HG02884 (cell line): Measurements from ENCODE around the gene MYL10.
"Not testable (repeated sequence)": the region's sequence is repeated elsewhere in the genome, so short reads cannot be mapped to it uniquely, and the experiment has no call there.

Experiments used
- ATAC-seq: cut with Tn5 transposase; IDR thresholded peaks from one replicate; pipeline ENCODE4 v1.9.1; 2021; ENCODE audit warnings: mild to moderate bottlenecking, moderate library complexity; ENCODE audit not compliant: unreplicated experiment

MYL10 gene

GRCh38 chr7:101657171-101657570, 28.1 kb upstream of the MYL10 start:
- no peak for ATAC-seq

DNA sequence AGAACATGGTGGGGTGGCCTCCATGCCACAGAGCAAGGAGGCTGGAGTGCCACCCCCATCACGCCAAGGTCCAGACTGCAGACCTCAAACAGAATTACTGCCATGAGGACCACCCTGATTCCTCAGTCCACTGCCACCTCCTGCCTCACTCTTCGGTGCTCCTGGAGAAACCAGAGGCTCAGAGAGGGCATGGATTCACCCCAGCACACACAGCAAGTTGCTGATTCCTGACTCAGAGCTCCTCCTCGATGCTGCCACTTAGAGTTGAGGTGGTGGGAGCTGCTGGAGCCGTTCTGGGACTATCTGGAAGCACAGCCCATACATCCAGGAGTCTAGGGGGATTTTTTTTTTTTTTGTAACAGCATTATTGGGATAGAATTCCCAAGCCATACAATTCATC, 22.0 kb upstream of the MYL10 start:
- ATAC-seq: no peak

DNA sequence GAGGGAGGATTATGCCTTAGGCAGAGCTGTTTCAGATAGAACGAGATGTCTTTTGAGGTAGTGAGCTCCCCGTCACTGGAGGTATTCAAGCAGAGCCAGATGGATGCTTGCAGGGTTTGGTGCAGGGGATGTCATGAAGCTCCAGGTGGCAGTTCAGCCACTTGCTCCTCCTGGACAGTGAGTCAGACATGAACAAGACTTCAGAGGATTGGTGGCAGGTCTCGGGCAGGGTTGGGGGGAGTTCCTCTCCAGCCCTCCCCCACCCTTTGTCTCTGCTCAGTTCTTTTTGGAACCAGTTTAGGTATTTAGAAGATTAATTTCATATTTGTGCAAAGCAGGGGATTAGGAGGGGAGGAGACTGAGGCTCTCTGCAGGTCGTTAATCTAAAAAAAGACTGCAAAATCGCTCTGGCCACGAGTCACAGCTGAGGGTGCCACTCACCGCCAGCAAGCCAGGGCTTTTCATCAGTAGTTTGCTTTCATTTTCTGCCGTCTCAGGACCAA, 21.5 kb upstream of the MYL10 start:
- no peak for ATAC-seq

DNA sequence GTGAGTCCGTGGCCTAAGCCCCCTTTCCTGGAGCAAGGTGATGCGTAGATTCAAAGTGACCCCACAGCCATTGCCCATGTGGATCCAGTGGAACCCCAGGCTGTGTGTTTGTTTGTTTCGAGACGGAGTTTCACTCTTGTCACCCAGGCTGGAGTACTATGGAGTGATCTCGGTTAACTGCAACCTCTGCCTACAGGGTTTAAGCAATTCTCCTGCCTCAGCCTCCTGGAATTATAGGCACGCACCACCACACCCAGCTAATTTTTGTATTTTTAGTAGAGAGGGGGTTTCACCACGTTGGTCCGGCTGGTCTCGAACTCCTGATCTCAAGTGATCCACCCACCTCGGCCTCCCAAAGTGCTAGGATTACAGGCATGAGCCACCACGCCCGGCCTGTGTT, 18.8 kb upstream of the MYL10 start:
- not testable (repeated sequence) for ATAC-seq

DNA sequence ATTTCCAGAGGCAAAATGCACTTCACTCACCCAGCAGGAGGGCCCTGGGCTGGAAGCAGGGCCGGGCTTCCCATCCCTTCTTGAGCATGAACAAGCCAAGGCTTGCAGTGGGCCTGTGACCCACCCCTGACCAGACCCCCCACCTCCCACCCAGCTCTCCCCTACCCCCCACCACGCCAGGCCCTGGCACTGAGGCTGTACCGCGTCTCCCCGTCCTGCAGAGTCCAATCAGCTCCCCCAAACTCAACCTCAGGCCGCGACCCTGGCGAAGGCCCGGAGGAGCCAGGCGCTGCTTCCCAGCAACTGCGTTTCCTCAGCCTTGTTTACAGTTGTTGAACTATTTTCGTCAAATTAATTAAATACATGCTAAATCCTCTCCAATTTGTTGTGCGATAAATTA, 16.9 kb upstream of the MYL10 start:
- ATAC-seq: no peak

DNA sequence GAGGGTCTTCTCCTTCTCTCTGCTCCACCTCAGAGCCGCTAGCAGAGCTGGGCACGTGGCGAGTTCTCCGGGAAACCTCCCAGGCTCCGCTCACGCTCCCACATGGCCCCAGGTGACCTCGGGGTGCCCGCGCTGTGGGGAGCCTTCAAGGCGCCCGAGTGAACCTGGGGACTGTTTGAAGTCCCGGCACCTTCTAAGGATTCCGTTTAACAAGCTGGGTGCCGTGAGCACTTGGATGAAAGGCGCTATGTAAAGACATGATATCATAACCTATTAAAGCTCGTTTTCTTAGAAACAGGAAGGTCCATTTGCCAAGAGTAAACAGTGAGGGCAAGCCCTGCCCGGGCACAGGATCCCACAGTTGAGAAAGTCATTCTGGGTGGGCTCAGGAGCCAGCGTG, 15.8 kb upstream of the MYL10 start:
- ATAC-seq: no peak

DNA sequence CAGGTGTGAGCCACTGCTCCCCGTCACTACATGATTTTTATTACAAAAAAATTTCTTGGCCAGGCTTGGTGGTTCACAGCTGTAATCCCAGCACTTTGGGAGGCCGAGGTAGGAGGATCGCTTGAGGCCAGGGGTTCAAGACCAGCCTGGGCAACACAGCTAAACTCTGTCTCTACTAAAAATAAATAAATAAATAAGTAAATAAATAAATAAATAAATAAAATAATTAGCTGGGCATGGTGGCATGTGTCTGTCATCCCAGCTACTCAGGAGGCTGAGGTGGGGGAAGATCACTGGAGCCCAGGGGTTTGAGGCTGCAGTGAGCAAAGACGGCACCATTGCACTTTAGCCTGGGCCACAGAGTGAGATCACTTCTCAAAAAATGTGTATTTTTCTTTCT, 10.0 kb upstream of the MYL10 start:
- ATAC-seq: not testable (repeated sequence)

- ATAC-seq: no peak
Measured at GRCh38 chr7:101636822-101637623, 7.9 kb upstream of the MYL10 start.

- no peak for ATAC-seq
Measured at GRCh38 chr7:101635484-101635883, 6.4 kb upstream of the MYL10 start.

- ATAC-seq: no peak
Measured at GRCh38 chr7:101634196-101634717, 5.2 kb upstream of the MYL10 start.

- ATAC-seq: no peak
Measured at GRCh38 chr7:101633511-101633910, 4.4 kb upstream of the MYL10 start.

DNA sequence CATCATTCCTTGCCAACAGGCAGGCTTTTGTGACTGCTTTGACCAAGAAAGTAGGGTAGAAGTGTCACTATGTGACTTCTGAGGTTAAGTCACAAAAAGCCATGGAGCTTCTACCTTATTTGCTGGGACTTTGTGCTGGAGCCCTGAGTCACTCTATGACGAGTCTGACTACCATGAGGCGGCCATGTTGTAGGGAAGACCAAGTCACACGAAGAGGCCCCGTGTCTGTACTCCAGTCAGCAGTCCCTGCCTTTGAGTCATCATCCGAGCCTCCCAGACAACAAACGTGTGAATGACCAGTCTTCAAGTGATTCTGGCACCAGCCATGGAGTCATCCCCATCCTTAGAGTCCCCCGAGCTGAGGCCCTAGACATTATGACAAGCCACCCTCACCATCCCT, 3.5 kb upstream of the MYL10 start:
- ATAC-seq: no peak

DNA sequence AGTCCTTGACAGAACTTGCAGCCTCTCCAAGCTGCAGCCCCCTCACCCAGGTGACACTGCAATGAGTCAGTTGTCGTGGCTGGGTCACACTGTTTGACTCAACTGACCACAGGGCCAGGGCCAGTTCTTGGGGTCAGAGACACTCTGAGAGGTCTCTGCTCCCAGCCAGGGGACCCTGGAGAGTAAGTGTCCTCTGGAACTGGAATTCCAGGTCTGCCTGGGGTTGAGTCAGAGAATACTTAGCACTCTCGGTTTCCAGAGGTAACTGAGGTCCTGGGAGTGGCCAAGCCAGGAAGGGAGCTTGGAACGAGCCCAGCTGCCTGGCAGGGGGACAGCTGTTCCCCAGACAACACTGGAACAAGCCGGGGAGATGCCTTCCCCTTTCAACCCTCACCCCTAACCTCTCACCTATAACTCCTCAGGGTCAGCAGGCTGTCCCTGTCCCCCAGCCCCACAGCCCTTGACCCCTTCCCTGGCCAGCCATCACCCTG, 2.2 kb upstream of the MYL10 start:
- ATAC-seq: no peak

- ATAC-seq: no peak
Measured at GRCh38 chr7:101630591-101630990, 1.5 kb upstream of the MYL10 start.

DNA sequence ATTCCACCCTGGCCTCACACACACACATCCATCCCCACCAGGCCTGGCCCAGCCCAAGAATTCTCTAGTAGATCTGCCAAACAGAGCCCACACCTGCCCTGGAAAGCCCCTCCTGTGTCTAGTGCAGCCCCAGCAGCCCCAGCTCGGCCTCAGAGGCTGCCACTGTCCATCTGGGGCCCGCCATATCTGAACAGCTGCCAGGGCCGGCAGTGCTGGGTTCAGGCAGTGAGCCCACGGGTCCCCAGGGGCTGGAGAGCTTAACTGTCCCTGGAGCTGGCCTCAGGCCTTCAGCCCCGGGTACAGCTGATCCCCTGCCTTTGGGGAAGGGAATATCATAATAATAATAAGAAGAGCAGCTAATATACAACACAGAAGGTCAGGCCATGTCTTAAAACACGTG, 574 bp downstream of the MYL10 start:
- no peak for ATAC-seq

DNA sequence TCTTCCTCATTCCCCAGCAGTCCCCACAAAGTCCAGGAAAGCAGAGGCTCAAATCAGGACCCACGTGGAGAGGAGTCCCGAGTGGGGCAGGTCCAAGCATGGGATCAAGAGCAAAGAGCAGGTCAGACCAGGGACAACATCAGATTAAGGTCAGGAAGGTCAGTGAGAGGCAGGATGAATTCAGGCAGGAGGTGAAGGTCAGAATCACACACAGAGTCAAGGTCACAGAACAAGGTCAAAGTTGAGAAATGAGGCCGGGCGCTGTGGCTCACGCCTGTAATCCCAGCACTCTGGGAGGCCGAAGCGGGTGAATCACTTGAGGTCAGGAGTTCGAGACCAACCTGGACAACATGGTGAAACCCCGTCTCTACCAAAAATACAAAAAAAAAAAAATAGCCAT, 2.3 kb downstream of the MYL10 start:
- no peak for ATAC-seq

DNA sequence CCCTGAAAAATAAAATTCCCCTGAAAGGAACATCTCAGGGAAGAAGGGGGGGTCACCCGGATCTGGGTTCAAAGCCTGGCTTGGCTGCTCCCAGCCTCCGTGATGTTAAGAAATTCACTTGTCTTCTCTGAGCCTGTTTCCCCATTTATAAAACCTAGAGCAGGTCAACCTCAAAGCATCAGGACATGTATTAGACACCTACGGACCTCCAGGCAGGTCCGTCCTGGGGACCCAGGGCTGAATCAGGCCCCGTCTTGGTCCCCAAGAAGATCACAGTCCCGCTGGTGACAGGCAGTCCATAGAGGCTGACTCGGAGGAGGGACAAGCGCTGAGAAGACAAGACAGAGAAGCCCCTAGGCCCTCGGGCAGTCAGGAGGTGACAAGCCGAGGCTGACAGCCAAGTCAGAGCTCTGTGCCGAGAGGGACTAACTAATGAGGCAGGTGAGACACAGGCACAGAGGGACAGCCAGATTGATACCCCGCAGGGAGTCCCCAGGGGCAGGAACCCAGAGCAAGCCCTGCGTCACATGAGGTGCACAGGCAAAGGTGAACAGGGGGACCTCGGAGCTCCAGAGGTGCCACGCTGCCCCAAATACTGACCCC, 2.9 kb downstream of the MYL10 start:
- no peak for ATAC-seq

- ATAC-seq: no peak
Measured at GRCh38 chr7:101625031-101625791, 3.9 kb downstream of the MYL10 start.

DNA sequence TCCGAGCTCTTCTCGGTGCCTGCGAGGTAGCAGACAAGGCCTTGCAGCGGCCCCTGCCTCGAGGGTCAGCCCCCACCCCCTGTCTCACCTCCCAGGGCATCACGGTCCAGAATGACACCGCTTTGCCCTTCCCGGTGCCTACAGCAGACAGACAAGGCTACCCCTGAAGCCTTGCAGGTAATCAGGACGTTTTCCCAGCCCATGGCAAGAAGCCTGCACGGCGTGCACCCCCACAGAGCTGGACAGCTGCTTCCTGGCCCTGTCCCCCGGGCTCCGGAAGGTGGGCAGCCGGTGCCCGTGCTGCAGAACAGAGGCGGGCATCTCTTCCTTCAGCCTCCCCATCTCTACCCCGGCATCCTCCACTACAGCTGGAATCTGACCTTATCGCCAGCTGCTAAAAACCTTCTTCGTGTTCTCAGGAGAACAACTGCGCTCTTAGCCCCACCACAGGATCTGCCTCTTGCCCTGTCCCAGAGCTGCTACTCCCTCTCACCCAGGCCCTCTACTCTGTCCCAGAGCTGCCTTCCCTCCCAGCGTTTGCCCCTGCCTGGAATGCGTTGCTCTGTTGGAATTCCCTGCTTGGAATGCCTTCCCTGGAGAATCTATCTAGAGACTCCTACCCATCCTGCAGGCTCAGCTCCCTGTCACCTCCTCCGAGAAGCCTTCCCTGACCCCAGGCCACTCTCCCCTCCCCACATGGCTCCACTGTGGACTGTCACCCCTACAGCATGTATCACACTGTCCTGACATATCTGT, 4.7 kb downstream of the MYL10 start:
- ATAC-seq: no peak

- ATAC-seq: no peak
Measured at GRCh38 chr7:101622609-101623173, 6.4 kb downstream of the MYL10 start.
